Ascending aorta (tissue), 2 donors: ENCODE data around the gene SLC5A11. TPM values are rescaled to one million over a fixed set of nuclear protein-coding genes. Genes with fewer than 3 reads are reported as not detected.

Experiments used
- DNase-seq, 2 donors: peaks; one replicate each; pipeline ENCODE4 v3.0.0-alpha.2; 2019; ENCODE audit warnings: low spot score in 2 of 2
- H3K27ac ChIP-seq, 2 donors: fragments of 200-600 bp; sonication (generic); one replicate each; pipeline ENCODE4 v1.5.1; 2016 to 2017; ENCODE audit warnings: mild to moderate bottlenecking in 1 of 2
- H3K27me3 ChIP-seq: fragments of 200-600 bp; sonication (generic); one replicate; pipeline ENCODE4 v1.5.1; 2017
- H3K36me3 ChIP-seq, 2 donors: fragments of 200-600 bp; sonication (generic); one replicate each; pipeline ENCODE4 v1.5.1; 2016
- H3K4me1 ChIP-seq, 2 donors: fragments of 200-600 bp; sonication (generic); one replicate each; pipeline ENCODE4 v1.5.1; 2016 to 2017; ENCODE audit warnings: mild to moderate bottlenecking in 1 of 2
- H3K4me3 ChIP-seq, 2 donors: fragments of 200-600 bp; sonication (generic); one replicate each; pipeline ENCODE4 v1.5.1; 2016 to 2017; ENCODE audit warnings: mild to moderate bottlenecking in 1 of 2
- H3K9me3 ChIP-seq, 2 donors: fragments of 200-600 bp; sonication (generic); one replicate each; pipeline ENCODE4 v1.5.1; 2016
- CTCF ChIP-seq, 3 experiments: fragments of 200-600 bp in 2 of 3; fragments of 450-650 bp in 1 of 3; sonication (generic) in 2 of 3; IDR thresholded peaks; one replicate each; pipeline ENCODE4 v1.5.1; 2016 to 2019; ENCODE audit warnings: antibody characterized with exemption in 3 of 3, mild to moderate bottlenecking in 1 of 3, moderate library complexity in 1 of 3
- intact Hi-C: fragments of 100-400 bp; cut with DNase I; formaldehyde crosslinking; loops from one replicate; pipeline ENCODE4 v1.15.1; 2023
- total RNA-seq: library from RNA; depleted of rRNA; stranded (reverse); fragments of >200 nt; gene quantifications from one replicate; pipeline ENCODE4 v1.1.0, GENCODE V29; 2016

The SLC5A11 gene
- total RNA-seq = not detected

- H3K9me3 ChIP-seq = no peaks in the 10 kb centered on the region
- no peaks in the 10 kb centered on the region for H3K36me3 ChIP-seq
- no peak within 1 kb of the TSS for H3K4me3 ChIP-seq
- no peaks in the 10 kb centered on the region for H3K27me3 ChIP-seq
- intact Hi-C loops = no loop called here
- TF ChIP-seq CTCF (IDR thresholded peaks at IDR 0.05) = no peak
- no peaks in the 10 kb centered on the region for H3K4me1 ChIP-seq
- no peak for DNase-seq
- no peak within 1 kb of the TSS for H3K27ac ChIP-seq
Observed at GRCh38 chr16:24845726-24846547, at the start of gene SLC5A11. SLC5A11 (plus strand) TSS chr16:24845963; CDS start chr16:24858644, 12,681 bp downstream.

DNA sequence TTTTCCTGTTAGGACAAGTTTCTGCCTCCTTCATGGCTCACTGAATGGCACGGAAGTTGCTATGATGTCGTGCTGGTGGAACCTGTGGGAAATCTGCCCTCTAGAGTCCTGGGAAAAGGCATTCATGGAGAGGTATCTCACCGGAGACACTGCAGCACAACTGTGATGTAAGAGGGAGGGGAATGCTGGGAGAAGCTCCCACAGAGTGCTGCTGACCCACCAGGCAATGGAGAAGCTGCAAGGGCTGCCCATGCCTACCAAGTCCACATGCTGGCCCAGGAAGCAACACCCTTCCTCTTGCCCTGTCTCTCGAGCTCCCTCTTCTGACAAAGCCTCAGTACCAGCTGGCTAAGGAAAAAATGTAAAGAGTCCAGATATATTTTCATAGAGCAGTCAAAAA, 45.2 kb upstream of the SLC5A11 start:
- no peaks in the 10 kb centered on the region for H3K27me3 ChIP-seq
- DNase-seq = no peak
- no peak overlapping the region for H3K4me3 ChIP-seq
- H3K9me3 ChIP-seq = no peaks in the 10 kb centered on the region
- intact Hi-C loops = no loop called here
- H3K36me3 ChIP-seq = peaks cover 93 to 98% of the 10 kb centered on the region in 2 donors
- peak in 1 of 3 experiments; percentile 30 for TF ChIP-seq CTCF (IDR thresholded peaks at IDR 0.05)
- no peaks in the 10 kb centered on the region for H3K4me1 ChIP-seq
- H3K27ac ChIP-seq = no peak overlapping the region

- no peak for TF ChIP-seq CTCF (IDR thresholded peaks at IDR 0.05)
- Histone ChIP-seq H3K27me3 (no peaks in the 10 kb centered on the region), H3K4me1 (no peaks in the 10 kb centered on the region), H3K9me3 (no peaks in the 10 kb centered on the region), H3K4me3 (no peak overlapping the region), H3K36me3 (peaks cover 95 to 98% of the 10 kb centered on the region in 2 donors), H3K27ac (no peak overlapping the region)
- intact Hi-C loops = no loop called here
- DNase-seq = no peak
Observed at GRCh38 chr16:24801761-24802302, 43.9 kb upstream of the SLC5A11 start.

GRCh38 chr16:24805484-24805883, 40.3 kb upstream of the SLC5A11 start:
- DNase-seq = no peak
- no peak overlapping the region for H3K27ac ChIP-seq
- intact Hi-C loops = no loop called here
- no peaks in the 10 kb centered on the region for H3K4me1 ChIP-seq
- H3K27me3 ChIP-seq = no peaks in the 10 kb centered on the region
- no peak for TF ChIP-seq CTCF (IDR thresholded peaks at IDR 0.05)
- H3K9me3 ChIP-seq = no peaks in the 10 kb centered on the region
- H3K4me3 ChIP-seq = no peak overlapping the region
- peaks cover 95 to 96% of the 10 kb centered on the region in 2 donors for H3K36me3 ChIP-seq

DNA sequence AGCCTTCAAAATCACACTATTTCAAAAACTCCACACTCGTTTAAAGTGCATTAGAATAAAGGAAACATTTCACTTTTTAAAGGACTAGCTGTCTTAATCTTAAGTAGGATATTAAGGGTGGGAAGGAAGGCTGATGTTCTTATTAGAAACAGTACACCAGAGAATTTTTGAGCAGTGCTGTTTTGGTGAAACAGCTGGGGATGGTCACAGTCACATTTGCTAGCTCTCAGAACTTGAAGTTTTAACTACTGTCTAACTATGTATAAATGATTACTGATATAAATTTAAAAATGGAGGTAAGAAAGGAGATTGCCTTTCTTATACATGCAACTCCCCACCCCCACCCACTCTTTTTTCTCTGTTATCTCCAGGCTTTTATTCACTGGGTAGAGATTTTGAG, 38.5 kb upstream of the SLC5A11 start:
- Histone ChIP-seq H3K4me3 (no peak overlapping the region), H3K27ac (no peak overlapping the region), H3K36me3 (peaks cover 91 to 93% of the 10 kb centered on the region in 2 donors), H3K27me3 (no peaks in the 10 kb centered on the region), H3K9me3 (no peaks in the 10 kb centered on the region), H3K4me1 (no peaks in the 10 kb centered on the region)
- no peak for DNase-seq
- intact Hi-C loops = no loop called here
- TF ChIP-seq CTCF (IDR thresholded peaks at IDR 0.05) = no peak
